ENCODE results near the gene TMEM151A. TPM values are rescaled to one million over a fixed set of nuclear protein-coding genes. Genes with fewer than 3 reads are reported as not detected.

TMEM151A gene
- total and polyA plus RNA-seq, 4 donors: 0.05 to 0.13 TPM; not detected in 2

GRCh38 chr11:66333896-66334604 is 42.4 kb downstream of the TMEM151A start:
- Histone ChIP-seq H3K27ac (ENCODE audit: low read depth in 1 of 2, low read length in 2 of 2) (no peak overlapping the region), H3K4me3 (ENCODE audit: low read depth in 1 of 3, low read length in 3 of 3) (no peak overlapping the region), H3K27me3 (ENCODE audit: control insufficient read depth in 4 of 4, insufficient read depth in 4 of 4, low read length in 3 of 4) (no peaks in the 10 kb centered on the region), H3K9ac (ENCODE audit: low read depth in 1 of 2, low read length in 2 of 2) (no peak overlapping the region), H3K4me1 (ENCODE audit: control insufficient read depth in 4 of 4, insufficient read depth in 4 of 4, low read length in 3 of 4) (peaks cover 4 to 16% (median 8%) of the 10 kb centered on the region in 4 donors), H3K36me3 (ENCODE audit: control insufficient read depth in 4 of 4, insufficient read depth in 3 of 4, low read depth in 1 of 4, low read length in 3 of 4) (peaks cover 0 to 7% (median 3%) of the 10 kb centered on the region in 4 donors), H3K9me3 (ENCODE audit: control insufficient read depth in 4 of 4, low read length in 3 of 4) (no peaks in the 10 kb centered on the region)
- WGBS: 91% methylated on average over 29 of the region's 29 CpGs
- no peak for TF ChIP-seq CTCF (IDR thresholded peaks at IDR 0.05; ENCODE audit: low read depth, low read length, missing input control)
- TF ChIP-seq MAX (IDR thresholded peaks at IDR 0.05): no peak
- no peak for DNase-seq (ENCODE audit: low spot score)

DNA sequence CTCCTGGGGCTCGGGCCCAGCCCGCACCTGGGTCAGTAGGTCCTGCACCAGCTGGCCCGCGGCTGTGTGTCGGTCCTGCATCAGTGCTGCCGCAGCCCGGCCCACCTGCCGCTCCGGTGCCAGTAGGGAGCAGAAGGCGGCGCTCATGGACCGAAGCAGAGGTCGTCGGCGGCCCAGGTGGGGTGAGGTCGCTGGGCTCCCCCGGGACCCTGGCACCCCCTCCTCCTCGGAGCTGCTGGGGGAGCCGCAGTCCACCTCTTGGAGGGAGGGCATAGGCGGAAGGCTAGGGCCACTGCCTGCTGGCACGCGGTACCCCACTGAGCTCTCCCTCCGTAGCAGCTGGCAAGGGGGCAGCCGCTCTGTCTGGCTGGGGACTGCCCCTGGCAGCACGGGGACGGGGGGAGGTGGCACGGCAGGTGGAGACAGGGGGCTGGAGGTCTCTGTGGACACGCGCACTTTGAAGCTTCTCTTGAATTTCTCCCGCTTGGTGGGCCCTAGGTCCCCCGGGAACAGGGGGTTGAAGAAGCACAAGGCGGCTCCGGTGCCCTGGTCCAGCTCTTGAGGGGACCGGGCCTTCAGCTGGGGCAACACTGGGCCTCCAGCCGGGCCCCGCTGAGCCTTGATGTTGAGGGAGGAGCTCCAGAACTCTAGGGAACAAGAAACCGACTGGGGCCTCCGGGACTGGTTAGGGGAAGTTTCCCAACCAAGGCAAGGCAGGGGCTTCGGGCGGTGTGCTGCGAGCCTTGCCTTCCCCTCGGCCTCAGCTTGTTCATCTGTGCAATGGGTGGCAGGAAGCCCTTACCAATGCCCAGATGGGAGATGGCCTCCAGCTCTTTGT is 43.1 kb downstream of the TMEM151A start:
- H3K9ac ChIP-seq (ENCODE audit: low read depth in 1 of 2, low read length in 2 of 2): no peak overlapping the region
- no peak for DNase-seq (ENCODE audit: low spot score)
- no peaks in the 10 kb centered on the region for H3K27me3 ChIP-seq (ENCODE audit: control insufficient read depth in 4 of 4, insufficient read depth in 4 of 4, low read length in 3 of 4)
- no peaks in the 10 kb centered on the region for H3K9me3 ChIP-seq (ENCODE audit: control insufficient read depth in 4 of 4, low read length in 3 of 4)
- H3K27ac ChIP-seq (ENCODE audit: low read depth in 1 of 2, low read length in 2 of 2): no peak overlapping the region
- WGBS: 88% methylated on average over 42 of the region's 42 CpGs
- peaks cover 4 to 16% (median 8%) of the 10 kb centered on the region in 4 donors for H3K4me1 ChIP-seq (ENCODE audit: control insufficient read depth in 4 of 4, insufficient read depth in 4 of 4, low read length in 3 of 4)
- H3K4me3 ChIP-seq (ENCODE audit: low read depth in 1 of 3, low read length in 3 of 3): no peak overlapping the region
- TF ChIP-seq HNF4A (conservative IDR thresholded peaks at IDR 0.05) (no peak), CTCF (IDR thresholded peaks at IDR 0.05; ENCODE audit: low read depth, low read length, missing input control) (no peak), RAD21 (IDR thresholded peaks at IDR 0.05) (no peak), EGR1 (IDR thresholded peaks at IDR 0.05; ENCODE audit: low read depth in 2 of 2) (no peak), HNF4G (IDR thresholded peaks at IDR 0.05) (no peak), RXRA (IDR thresholded peaks at IDR 0.05) (no peak)
- H3K36me3 ChIP-seq (ENCODE audit: control insufficient read depth in 4 of 4, insufficient read depth in 3 of 4, low read depth in 1 of 4, low read length in 3 of 4): peaks cover 0 to 13% (median 6%) of the 10 kb centered on the region in 4 donors

- Histone ChIP-seq H3K36me3 (ENCODE audit: control insufficient read depth in 4 of 4, insufficient read depth in 3 of 4, low read depth in 1 of 4, low read length in 3 of 4) (peaks cover 3 to 22% (median 12%) of the 10 kb centered on the region in 4 donors), H3K9me3 (ENCODE audit: control insufficient read depth in 4 of 4, low read length in 3 of 4) (no peaks in the 10 kb centered on the region), H3K27ac (ENCODE audit: low read depth in 1 of 2, low read length in 2 of 2) (peak overlapping the region; percentile 26 to 63), H3K9ac (ENCODE audit: low read depth in 1 of 2, low read length in 2 of 2) (no peak overlapping the region), H3K4me1 (ENCODE audit: control insufficient read depth in 4 of 4, insufficient read depth in 4 of 4, low read length in 3 of 4) (peaks cover 4 to 16% (median 8%) of the 10 kb centered on the region in 4 donors), H3K27me3 (ENCODE audit: control insufficient read depth in 4 of 4, insufficient read depth in 4 of 4, low read length in 3 of 4) (no peaks in the 10 kb centered on the region), H3K4me3 (ENCODE audit: low read depth in 1 of 3, low read length in 3 of 3) (peak overlapping the region in 2 of 3 donors; percentile 28 to 32)
- DNase-seq (ENCODE audit: low spot score): no peak
- WGBS: 23% methylated on average over 35 of the region's 35 CpGs
- no peak for TF ChIP-seq EGR1 (IDR thresholded peaks at IDR 0.05; ENCODE audit: low read depth in 2 of 2)
- TF ChIP-seq RXRA (IDR thresholded peaks at IDR 0.05): no peak
- no peak for TF ChIP-seq JUND (IDR thresholded peaks at IDR 0.05)
- no peak for TF ChIP-seq FOXA2 (IDR thresholded peaks at IDR 0.05)
- TF ChIP-seq YY1 (IDR thresholded peaks at IDR 0.05): no peak
- TF ChIP-seq TAF1 (conservative IDR thresholded peaks at IDR 0.05): no peak
- TF ChIP-seq, protein P1, sequence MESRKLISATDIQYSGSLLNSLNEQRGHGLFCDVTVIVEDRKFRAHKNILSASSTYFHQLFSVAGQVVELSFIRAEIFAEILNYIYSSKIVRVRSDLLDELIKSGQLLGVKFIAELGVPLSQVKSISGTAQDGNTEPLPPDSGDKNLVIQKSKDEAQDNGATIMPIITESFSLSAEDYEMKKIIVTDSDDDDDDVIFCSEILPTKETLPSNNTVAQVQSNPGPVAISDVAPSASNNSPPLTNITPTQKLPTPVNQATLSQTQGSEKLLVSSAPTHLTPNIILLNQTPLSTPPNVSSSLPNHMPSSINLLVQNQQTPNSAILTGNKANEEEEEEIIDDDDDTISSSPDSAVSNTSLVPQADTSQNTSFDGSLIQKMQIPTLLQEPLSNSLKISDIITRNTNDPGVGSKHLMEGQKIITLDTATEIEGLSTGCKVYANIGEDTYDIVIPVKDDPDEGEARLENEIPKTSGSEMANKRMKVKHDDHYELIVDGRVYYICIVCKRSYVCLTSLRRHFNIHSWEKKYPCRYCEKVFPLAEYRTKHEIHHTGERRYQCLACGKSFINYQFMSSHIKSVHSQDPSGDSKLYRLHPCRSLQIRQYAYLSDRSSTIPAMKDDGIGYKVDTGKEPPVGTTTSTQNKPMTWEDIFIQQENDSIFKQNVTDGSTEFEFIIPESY (IDR thresholded peaks at IDR 0.05): no peak
- TF ChIP-seq, protein P2, sequence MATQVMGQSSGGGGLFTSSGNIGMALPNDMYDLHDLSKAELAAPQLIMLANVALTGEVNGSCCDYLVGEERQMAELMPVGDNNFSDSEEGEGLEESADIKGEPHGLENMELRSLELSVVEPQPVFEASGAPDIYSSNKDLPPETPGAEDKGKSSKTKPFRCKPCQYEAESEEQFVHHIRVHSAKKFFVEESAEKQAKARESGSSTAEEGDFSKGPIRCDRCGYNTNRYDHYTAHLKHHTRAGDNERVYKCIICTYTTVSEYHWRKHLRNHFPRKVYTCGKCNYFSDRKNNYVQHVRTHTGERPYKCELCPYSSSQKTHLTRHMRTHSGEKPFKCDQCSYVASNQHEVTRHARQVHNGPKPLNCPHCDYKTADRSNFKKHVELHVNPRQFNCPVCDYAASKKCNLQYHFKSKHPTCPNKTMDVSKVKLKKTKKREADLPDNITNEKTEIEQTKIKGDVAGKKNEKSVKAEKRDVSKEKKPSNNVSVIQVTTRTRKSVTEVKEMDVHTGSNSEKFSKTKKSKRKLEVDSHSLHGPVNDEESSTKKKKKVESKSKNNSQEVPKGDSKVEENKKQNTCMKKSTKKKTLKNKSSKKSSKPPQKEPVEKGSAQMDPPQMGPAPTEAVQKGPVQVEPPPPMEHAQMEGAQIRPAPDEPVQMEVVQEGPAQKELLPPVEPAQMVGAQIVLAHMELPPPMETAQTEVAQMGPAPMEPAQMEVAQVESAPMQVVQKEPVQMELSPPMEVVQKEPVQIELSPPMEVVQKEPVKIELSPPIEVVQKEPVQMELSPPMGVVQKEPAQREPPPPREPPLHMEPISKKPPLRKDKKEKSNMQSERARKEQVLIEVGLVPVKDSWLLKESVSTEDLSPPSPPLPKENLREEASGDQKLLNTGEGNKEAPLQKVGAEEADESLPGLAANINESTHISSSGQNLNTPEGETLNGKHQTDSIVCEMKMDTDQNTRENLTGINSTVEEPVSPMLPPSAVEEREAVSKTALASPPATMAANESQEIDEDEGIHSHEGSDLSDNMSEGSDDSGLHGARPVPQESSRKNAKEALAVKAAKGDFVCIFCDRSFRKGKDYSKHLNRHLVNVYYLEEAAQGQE (IDR thresholded peaks at IDR 0.05): no peak
- no peak for TF ChIP-seq HNF4G (IDR thresholded peaks at IDR 0.05)
- TF ChIP-seq NR2F2 (IDR thresholded peaks at IDR 0.05): no peak
Observed at GRCh38 chr11:66335531-66336233, 44.0 kb downstream of the TMEM151A start.

All from liver (tissue), 9 donors.